GM21723 (cell line): ENCODE measurements around the gene VSTM4.

ENCODE experiments used
- ATAC-seq: cut with Tn5 transposase; IDR thresholded peaks from one replicate; pipeline ENCODE4 v1.9.1; 2021; ENCODE audit warnings: mild to moderate bottlenecking, moderate library complexity; ENCODE audit not compliant: unreplicated experiment

VSTM4 gene, protein sequence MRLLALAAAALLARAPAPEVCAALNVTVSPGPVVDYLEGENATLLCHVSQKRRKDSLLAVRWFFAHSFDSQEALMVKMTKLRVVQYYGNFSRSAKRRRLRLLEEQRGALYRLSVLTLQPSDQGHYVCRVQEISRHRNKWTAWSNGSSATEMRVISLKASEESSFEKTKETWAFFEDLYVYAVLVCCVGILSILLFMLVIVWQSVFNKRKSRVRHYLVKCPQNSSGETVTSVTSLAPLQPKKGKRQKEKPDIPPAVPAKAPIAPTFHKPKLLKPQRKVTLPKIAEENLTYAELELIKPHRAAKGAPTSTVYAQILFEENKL

DNA sequence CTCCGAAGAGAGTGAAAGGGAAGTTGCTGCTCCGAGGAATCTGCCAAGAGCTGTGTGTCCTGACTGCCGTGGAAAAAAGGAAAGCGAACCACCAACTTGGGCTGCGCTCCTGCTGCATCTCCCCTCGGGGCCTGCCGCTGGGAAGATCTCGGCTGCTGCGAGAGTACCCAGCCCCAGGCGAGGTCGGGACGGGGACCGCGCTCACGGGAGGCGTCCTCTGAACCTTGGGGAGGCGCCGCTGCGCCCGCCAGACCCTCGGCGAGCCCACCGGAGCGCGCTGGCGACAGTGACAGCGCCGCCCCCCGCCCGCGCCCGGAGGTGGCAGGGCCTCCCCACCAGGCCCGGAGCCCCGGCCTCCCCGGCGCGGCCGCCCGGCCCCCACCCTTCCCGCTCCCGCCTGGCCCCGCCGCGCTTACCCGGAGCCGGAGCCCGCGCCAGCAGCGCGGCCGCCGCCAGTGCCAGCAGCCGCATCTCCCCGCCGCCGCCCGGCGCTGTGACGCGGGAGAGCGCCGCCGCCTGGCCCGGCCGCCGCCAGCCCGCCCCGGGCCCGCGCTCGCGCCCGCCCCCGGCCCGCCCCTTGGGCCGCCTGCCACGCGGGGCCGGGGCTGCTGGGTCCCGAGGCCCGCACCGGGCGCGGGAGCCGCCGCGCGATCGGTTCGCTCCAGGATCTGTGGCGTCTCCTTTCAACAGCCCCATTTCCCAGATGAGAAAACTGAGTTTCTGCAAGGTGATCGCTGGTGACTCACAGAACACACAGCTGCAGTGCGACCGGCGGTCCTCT lies at the start of gene VSTM4:
VSTM4 (minus strand) TSS at position 508 of the 781 bp plus-strand sequence; CDS start at position 471, 37 bp downstream.
- no peak for ATAC-seq

DNA sequence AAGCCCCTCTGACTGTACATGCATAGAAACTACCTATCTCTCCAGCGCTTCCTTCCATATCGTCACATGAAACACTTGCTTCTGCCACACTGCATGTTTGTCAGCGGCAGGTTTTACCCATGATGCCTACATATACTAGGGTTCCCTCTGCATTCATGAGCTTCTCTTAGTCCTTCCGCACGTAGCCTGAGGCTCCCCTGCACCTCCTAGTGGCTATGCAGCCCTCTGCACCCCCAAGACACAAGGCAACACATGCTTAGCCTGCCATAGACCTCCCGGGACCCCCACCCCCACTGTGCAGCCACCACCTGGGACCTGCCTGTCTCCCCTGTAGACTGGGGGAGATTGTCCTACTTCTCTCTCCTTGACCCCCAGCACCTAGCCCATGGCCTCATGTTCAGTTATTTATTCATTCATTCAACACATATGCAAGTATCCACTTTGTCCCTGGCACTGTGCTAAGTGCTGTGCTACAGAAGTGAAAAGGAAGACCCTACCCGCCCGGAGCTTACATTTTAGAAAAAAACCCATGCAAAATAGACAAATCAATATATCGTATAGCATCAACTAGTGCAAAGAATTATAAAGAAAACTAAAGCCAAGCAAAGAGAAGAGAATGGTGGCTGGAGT lies 49.4 kb upstream of the VSTM4 start:
- no peak for ATAC-seq

DNA sequence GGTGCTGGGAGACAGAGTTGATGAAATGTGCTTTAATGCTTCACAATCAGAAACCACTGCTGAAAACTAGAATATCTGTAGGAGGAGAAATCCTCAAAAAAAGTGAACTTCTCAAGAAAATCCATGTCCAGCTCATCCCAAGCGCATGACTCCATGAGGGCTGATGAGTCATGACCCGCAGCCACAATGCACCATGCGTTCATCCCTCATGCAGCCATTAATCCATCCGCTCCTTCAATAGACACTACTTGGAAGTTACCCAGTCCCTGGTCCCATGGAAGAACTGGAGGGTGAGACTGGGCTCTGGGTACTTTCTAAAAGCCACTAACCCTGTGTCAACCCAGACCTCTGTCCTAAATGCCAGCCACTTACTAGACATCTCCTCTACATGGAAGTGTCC lies 48.4 kb upstream of the VSTM4 start:
- ATAC-seq, result no peak

DNA sequence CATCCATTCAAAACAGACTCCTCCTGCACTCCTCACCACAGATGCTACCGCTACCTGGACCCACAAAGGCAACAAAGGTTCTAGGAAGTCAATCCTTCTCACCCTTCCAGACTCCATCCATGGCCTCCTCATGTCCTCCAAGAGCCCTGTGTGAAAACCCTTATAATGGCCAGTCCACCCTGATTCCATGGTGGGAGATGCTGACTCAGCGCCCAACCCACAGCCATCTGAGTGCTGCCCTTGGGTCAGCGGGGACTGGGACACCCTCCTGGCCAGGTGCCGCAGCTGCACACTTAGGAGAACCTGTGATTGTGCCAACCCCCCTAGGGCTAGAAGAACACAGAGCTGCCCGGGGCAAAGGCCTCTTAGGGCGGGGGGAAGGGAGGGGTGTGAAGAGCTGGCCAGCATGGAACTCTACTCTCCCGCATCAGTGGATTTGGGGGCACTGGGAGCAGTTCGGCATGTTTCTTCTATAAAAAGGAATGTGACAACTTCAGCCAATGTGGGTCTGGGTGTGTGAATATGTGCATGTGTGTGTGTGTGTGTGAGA lies 47.5 kb upstream of the VSTM4 start:
- no peak for ATAC-seq

DNA sequence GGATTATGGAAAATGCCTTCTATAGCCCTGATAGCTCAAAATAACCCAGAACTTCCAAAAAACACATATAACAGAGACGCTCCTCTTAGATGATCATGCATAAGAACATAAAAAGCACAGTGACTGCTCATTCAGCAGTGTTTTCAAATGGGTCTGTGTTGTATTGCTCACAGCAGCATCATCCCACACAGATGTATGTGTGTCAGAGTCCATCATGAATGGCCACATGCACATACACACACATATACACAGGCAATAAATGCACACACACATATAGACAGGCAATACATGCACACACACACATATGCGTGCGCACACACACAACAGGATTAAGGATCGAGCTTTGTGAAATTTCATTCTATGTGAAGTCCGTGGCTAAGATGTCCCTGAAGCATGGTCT lies 46.7 kb upstream of the VSTM4 start:
- no peak for ATAC-seq

DNA sequence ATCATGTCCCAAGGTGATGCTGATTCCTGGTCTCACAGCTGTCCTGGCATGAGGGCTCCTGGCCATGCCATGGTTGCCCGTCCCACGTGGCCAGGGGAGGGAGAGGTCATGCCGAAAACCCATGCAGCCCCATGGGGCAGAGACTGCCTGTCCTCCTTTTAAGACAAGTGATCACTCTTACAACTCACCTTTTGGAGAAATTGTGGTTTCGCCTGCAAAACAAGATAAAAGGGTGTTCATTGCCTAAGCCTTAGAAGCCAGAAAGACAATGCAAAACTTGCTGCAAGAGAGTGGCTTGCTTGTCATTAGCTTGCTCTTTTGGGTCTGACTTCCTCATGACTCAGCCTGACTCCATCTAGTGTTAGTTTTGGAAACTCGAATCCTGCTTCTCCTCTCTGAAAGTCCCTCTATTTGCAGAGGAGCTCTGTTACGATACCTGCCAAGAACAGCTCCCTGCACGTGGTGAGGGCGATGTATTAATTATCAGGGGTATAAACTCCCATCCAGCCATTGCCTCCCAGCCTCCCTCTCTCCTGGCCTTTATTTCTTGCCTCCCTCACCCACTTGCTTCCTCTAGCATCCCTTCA lies 46.2 kb upstream of the VSTM4 start:
- ATAC-seq, result no peak

DNA sequence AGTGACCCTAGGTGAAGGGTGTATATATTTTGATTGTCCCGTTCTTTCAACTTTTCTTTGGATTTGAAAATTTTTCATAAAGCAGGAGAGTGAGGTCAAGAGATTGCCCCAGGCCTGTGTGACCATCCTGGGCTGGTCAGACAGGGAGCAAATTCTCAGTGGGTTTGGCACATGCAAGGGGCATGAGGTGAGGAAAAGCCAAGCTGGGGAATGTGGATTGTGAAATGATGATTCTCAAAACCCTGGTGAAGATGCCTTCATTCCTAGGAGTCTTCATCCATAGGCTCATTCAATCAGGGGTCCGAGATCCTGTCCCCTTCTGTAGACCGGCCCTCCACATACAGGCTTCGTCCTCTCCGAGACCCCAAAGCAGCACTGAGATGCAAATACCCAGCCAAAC lies 45.5 kb upstream of the VSTM4 start:
- ATAC-seq, result no peak

DNA sequence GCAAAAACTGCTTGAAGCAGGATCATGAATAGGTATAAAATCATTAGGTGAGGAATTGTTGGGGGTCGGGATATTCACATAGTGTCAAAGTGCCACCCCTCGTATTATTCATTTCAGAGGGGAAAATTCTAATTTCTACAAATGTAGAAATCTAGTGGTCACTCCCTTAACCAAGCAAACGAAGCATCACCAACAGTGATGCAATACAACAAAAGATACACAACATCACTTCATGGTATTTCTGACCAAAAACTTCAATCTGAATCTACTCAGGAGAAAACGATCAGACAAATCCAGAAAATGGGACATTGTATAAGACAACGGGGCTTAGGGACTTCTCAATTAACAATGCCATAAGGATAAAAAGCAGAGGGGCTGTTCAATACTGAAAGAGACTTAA lies 44.8 kb upstream of the VSTM4 start:
- no peak for ATAC-seq

DNA sequence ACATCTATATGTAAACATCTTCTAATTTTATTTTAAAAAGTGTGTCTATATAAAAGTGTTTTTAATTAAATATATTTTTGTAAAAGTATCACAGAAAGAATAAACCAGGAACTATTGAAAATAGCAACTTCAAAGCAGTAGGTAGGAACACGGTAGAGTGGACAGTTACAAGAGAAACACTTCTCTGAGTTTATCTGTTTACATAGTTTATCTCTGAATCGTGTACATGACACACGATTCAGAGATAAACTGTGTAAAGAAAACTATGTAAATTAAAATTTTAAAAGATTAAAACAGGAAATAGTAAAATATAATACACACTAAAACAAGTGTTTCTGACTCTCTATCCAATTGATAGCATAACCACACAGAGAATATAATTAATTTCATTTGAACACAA lies 43.6 kb upstream of the VSTM4 start:
- ATAC-seq, result no peak

DNA sequence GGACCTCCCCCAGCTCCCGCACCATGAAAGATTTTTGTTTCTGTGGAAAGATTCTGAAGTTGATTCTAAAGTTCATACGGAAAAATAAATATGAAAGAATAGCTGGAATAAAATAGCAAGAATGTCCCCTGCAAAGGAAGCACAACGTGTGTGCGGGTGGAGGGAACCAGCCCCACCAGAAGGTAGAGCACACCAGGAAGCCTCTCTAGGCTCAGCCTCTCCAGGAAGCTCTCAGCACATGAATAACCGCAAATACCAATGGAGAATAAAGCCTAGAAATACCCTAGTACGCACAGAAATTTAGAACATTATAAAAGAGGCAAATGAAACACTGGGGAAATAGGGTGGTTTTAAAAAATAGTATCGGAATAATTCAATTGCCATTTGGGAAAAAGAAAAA lies 43.1 kb upstream of the VSTM4 start:
- no peak for ATAC-seq

DNA sequence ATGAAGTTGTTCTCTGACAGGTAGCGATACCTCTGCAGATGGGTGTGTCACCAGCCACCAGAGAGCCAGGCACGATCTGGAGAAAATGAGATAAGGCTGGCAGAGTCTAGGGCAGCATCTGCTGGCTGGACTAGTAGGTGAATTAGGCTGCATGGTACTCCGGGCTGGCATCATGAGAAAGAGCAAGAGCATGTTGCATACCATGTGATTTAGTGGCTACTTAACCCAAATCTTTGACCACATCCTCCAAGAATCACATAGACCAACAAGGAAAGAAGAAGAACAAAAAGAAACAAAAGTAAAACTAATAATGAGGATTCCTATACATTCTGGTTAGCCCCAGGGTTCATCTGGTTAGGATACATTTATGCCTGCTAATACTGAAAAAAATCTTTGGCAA lies 41.9 kb upstream of the VSTM4 start:
- ATAC-seq, result no peak

DNA sequence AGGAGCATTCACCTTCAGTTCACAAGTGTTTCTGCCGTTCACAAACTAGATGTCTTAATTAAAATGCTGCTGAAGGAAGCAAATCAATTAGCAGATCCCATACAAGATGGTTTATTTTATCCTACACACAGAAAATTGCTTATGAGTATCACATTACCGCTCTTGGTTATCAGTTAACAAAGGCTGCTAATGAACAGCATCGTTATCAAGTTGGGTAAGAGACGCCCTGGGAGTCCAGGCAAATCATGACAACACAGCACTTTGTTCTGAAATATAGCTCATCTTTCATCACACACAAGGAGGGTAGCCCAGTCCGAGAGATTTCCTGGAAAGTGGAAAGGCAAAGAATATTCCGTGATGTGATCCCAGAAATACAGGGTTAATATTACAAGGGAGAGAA lies 39.3 kb upstream of the VSTM4 start:
- ATAC-seq, result no peak

DNA sequence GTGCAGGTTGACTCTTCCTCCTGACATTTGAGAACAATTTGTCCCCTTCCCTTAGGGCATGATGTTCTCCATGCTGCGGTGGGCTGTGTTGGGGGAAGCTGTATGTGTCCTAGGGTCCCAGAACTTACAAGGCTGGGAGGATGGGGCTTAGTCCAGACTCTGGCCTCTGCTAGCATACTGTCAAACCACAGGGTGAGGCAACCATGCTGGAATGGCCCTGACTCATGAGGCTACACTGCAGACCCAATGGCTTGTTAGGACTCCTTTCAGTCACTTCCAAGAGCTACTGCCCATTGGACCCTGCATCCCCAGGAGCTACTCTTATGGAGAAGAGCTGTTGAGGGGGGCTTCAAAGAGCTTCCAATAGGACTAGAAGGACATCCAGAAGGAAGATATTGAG lies 38.6 kb upstream of the VSTM4 start:
- no peak for ATAC-seq

DNA sequence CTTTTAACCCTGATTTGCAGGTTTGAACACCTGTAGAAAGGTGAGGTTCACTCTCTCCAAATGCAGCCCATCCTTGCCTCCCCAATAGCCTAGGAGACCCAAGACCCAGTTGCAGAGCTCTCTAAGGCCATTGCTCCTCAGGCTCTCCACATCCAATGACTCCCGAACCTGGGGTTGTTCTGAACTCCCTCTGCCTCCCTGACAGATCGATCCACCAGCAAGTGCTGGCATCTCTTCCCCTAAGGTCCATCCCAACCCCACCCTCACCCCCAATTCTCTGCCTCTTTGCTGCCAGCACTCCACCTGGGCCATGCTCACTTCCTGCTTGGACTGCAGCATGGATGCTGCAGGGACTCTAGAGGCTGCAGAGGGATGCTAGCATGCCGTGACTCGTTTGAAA lies 37.8 kb upstream of the VSTM4 start:
- ATAC-seq, result no peak

DNA sequence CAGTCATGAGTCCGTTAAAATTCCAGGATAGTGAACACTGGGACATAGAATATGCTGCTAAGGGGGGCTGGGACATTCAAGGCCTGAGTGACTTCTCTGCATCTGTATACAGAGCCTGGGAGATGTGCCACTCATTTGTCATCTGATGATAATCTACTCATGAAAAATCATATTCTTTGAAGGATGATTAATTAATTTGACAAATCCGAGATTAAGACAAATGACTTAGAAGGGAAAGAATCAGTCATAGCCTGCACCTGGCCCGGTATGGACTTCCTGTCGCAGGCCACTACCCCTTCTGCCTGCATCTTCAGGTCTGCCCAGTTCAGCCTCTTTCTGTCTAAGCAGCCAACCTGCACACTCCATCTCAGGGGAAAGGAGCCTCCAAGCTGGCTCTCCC lies 37.3 kb upstream of the VSTM4 start:
- ATAC-seq, result no peak

DNA sequence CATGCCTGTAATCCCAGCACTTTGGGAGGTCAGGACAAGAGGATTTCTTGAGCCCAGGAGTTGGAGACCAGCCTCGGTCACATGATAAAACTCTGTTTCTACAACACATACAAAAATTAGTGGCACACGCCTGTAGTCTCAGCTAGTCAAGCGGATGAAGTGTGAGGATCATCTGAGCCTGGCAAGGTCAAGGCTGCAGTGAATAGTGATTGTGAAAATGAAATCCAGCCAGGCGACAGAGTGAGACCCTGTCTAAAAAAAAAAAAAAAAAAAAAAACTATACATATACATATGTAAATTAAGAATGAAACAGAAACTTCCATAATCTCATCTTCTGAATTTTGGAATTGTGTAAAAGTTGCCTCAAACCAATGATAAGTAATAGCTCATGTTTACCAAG lies 36.7 kb upstream of the VSTM4 start:
- no peak for ATAC-seq

DNA sequence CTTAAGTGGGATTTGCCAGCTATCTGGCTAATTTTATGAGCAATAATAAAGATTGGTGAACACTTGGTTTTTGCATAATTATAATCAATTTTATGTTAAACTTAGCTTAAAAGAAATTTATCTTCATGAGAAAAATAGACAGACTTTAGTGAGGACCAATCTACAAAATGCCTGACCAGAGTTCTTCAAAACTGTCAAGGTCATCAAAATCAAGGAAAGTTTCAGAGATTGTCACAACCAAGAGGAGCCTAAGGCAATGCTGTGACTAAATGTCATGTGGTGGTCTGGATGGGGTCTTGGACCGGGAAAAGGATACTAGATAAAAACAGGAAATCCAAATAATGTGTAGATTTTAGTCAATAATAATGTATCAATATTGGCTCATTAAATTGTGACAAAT lies 36.2 kb upstream of the VSTM4 start:
- ATAC-seq, result no peak

DNA sequence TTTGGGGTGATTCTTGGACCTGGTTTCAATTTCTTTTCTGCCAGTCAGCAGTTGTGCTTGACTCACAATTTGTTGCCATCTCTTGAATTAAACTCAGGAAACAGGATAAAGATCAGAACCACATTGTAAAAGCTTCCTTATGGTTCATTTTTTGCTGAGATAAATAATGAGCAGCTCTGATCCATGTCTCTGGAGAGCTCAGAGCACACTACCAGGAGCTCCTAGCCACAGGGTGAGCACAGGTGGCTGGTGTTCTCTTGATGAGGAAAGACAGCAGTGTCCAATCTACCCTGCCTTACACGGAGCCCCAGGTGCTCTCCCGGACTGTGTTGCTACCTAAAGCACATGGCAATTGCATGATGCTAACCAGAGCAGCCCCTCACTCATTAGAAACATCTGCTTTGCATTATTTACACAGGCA lies 35.7 kb upstream of the VSTM4 start:
- no peak for ATAC-seq

DNA sequence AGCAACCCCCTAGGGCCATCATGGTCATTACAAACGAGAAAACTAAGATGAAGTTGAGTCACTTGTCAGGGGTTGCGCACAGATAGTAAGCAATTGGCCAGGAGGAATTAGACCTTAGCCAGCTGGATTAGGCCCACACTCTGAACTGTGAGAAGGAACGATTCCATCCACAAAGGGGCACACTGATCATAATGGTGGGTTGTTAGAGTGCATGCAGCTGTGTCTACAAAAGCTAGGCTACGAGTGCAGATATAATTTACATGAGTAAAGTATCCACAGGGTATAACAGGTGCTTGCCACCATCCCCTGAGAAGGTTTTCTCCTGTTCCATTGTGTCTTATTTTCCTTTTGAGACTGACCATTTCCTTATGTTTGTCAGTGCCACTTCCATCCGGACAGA lies 35.1 kb upstream of the VSTM4 start:
- ATAC-seq, result no peak

DNA sequence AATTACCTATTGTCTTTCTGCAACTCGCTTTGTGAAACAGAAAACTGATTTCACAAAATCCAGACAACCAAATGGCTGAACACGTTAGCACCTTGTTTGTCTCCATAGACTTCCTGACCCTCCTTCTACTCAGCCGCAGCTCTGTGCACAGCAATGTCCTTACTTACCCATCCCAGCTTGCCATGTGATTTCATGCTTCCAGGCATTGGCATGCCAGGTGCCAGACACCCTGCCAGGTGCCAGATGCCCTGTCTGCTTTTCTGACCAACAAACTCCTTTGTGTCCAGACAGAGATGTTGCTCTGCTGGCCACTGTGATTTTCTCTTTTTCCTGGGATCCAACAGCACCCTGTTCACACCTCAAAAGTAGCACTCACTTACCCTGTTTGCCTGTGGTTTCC lies 34.6 kb upstream of the VSTM4 start:
- ATAC-seq, result no peak

DNA sequence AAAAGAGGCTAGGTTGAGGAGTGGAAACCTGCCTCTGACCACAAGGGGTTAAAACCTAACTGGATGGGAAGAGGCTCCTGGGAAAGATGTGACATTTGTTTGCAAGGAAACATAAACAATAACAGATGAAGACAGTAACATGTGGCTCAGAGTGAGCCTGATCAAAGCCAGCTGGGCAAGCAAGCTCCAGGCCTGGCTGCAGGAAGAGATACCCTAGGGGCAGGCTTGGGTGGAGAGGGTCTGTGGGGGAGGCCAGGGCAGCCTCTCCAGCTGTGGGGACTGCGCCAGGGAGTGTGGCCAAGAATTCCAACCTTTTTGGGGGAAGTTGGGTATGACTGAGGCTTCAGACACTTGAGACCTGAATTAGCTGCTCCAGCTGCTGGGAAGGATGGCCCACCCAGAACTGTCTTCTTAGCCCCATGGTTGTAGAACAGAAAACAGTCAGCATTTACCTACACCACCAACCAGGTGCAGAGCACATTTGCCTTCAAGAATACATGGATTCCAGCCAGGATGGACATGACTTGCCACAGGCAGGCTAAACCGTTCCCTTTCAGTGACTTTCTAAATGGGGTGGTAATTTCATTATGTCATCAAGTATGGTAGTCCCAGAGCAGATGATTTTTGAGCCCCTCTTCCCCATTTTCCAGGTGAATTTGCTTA lies 28.9 kb upstream of the VSTM4 start:
- ATAC-seq, result no peak
